Dermis microvascular lymphatic vessel endothelial cell (primary cell): ENCODE data around the gene SCLT1. TPM values are rescaled to one million over a fixed set of nuclear protein-coding genes. Genes with fewer than 3 reads are reported as not detected.
A peak's percentile ranks its signal among the peaks of the same experiment; 100 is the strongest.

ENCODE experiments used
- DNase-seq, 2 donors: peaks; one replicate each; pipeline versions ENCODE4 v3.0.0 to v3.0.0-alpha.2; 2010; ENCODE audit warnings: low read depth in 2 of 2
- total RNA-seq: library from RNA; depleted of rRNA; stranded (reverse); fragments of >200 nt; gene quantifications from 2 replicates; pipeline ENCODE4 v1.2.1, GENCODE V29; 2014

Gene SCLT1
- total RNA-seq, 1 donor from 2014 or later = 7.2 TPM

- DNase-seq = no peak
Measured at GRCh38 chr4:128876200-128876599, 217.1 kb downstream of the SCLT1 start.

GRCh38 chr4:128871948-128872347 lies 221.4 kb downstream of the SCLT1 start:
- peak in 1 of 2 donors; percentile 25 for DNase-seq

- DNase-seq = no peak
Measured at GRCh38 chr4:128869776-128870509, 223.4 kb downstream of the SCLT1 start.

- no peak for DNase-seq
Measured at GRCh38 chr4:128868758-128869157, 224.6 kb downstream of the SCLT1 start.

- no peak for DNase-seq
Measured at GRCh38 chr4:128866691-128867090, 226.6 kb downstream of the SCLT1 start.

- no peak for DNase-seq
Measured at GRCh38 chr4:128866269-128866668, 227.1 kb downstream of the SCLT1 start.

GRCh38 chr4:128865132-128865531 lies 228.2 kb downstream of the SCLT1 start:
- DNase-seq = no peak

GRCh38 chr4:128863312-128864075 lies 229.8 kb downstream of the SCLT1 start:
- DNase-seq = peak; percentile 65 to 85

GRCh38 chr4:128862608-128863311 lies 230.6 kb downstream of the SCLT1 start:
- peak in 1 of 2 donors; percentile 32 for DNase-seq

GRCh38 chr4:128861856-128862518 lies 231.4 kb downstream of the SCLT1 start:
- DNase-seq = no peak

- peak; percentile 29 to 47 for DNase-seq
Measured at GRCh38 chr4:128859887-128860677, 233.3 kb downstream of the SCLT1 start.

- no peak for DNase-seq
Measured at GRCh38 chr4:128858879-128859671, 234.3 kb downstream of the SCLT1 start.

GRCh38 chr4:128856246-128856645 lies 237.1 kb downstream of the SCLT1 start:
- DNase-seq = no peak

- no peak for DNase-seq
Measured at GRCh38 chr4:128855621-128856020, 237.7 kb downstream of the SCLT1 start.

GRCh38 chr4:128854433-128854832 lies 238.9 kb downstream of the SCLT1 start:
- DNase-seq = no peak

- DNase-seq = no peak
Measured at GRCh38 chr4:128853741-128854140, 239.6 kb downstream of the SCLT1 start.

GRCh38 chr4:128850252-128850651 lies 243.1 kb downstream of the SCLT1 start:
- DNase-seq = no peak

- no peak for DNase-seq
Measured at GRCh38 chr4:128848461-128848860, 244.9 kb downstream of the SCLT1 start.

GRCh38 chr4:128847082-128847724 lies 246.1 kb downstream of the SCLT1 start:
- no peak for DNase-seq

GRCh38 chr4:128846063-128846462 lies 247.3 kb downstream of the SCLT1 start:
- no peak for DNase-seq
